GM23248 (cell line): Measurements from ENCODE around the gene PRR19.

Source experiments
- EZH2 ChIP-seq: fragments of 200-600 bp; sonication (generic); IDR thresholded peaks from 2 replicates; pipeline ENCODE4 v1.6.1; 2018; ENCODE audit warnings: antibody characterized with exemption, mild to moderate bottlenecking; ENCODE audit not compliant: insufficient read depth, poor library complexity, severe bottlenecking
- EZH2phosphoT487 ChIP-seq: fragments of 200-600 bp; sonication (generic); IDR thresholded peaks from 2 replicates; pipeline ENCODE4 v1.6.1; 2018; ENCODE audit warnings: antibody characterized with exemption, moderate library complexity, mild to moderate bottlenecking, low read depth; ENCODE audit not compliant: insufficient read depth

DNA sequence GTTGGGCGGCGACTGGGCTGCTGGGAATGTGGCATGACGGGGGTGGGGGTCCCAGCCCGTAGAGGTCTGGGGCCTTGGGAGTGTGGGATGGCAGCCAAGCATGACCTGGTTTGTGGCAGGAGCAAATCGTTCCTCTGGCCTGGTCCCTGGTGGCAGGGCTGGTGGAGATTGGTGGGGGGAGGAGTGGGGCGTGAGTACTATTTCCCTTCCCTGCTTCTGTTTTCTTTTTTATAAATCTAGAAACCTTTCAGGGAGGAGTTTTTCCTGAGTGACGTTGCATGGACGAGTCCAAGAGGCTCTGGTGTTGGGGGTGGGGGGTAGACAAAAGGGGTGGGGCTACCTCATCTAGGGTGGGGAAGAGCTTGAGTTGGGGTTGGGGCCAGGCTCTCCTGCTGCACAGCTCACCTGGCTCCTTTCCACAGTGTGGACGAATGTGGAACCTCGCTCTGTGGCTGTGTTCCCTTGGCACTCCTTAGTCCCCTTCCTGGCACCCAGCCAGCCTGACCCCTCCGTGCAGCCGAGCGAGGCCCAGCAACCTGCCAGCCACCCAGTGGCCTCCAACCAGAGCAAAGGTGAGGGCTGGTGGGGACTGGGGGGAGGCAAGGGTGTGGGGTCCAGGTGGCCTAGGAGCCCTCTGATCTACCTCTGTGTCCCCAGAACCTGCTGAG is 15.4 kb upstream of the PRR19 start:
- TF ChIP-seq EZH2: no peak
- TF ChIP-seq EZH2phosphoT487: no peak
